ENCODE results near the gene YWHAB.

DNA sequence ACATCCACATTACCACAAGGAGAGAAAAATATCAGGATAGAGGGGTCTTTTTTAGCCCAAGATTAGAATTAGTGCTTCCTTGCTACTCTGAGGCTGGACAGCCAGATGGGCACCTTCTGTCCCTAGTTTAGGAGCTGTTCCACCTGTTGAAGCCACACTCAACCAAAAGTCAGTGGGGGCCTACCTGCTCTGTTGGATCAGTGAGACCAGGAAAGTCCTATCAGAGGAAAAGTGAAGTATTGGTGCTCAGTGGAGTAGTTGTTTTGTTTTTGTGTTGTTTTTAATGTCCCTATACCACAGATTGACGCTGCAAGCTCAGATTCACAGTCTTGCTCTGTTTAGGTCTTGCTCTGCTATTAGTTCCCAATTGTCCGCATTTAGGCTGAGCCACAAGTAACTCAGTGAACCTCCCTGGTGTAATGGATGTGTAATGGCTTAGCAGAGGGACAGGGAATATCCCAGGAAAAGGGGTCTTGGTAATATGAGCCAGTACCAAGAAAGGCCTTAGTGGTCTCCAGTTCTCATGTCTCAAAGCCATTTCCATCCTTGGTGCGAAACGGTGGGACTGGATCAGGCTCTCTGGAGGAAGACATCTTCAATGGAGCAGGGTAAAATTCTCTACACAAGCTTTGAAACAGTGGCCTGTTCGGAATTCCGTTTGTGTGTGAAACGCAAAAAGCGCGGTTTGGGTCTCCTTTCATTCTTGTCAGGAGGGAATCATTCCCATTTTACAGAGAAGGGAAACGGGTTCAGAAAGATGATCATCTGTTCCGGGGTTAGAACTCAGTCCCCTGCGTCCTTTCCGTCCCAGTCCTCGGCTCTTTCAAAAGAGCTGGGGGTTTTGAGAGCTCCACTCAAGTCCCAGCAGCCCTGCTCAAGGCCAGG, 23.7 kb downstream of the YWHAB start:
- TF ChIP-seq, protein P1, sequence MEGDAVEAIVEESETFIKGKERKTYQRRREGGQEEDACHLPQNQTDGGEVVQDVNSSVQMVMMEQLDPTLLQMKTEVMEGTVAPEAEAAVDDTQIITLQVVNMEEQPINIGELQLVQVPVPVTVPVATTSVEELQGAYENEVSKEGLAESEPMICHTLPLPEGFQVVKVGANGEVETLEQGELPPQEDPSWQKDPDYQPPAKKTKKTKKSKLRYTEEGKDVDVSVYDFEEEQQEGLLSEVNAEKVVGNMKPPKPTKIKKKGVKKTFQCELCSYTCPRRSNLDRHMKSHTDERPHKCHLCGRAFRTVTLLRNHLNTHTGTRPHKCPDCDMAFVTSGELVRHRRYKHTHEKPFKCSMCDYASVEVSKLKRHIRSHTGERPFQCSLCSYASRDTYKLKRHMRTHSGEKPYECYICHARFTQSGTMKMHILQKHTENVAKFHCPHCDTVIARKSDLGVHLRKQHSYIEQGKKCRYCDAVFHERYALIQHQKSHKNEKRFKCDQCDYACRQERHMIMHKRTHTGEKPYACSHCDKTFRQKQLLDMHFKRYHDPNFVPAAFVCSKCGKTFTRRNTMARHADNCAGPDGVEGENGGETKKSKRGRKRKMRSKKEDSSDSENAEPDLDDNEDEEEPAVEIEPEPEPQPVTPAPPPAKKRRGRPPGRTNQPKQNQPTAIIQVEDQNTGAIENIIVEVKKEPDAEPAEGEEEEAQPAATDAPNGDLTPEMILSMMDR (conservative IDR thresholded peaks at IDR 0.05; ENCODE audit: low read depth, low read length) = no peak
- TF ChIP-seq POLR2A (IDR thresholded peaks at IDR 0.05; ENCODE audit: low read depth, low read length) (no peak), RFX5 (IDR thresholded peaks at IDR 0.05; ENCODE audit: low read depth, low read length) (no peak), CHD1 (IDR thresholded peaks at IDR 0.05; ENCODE audit: low read depth, low read length) (no peak), ELK1 (IDR thresholded peaks at IDR 0.05; ENCODE audit: borderline replicate concordance, low read depth, low read length) (no peak), RAD21 (IDR thresholded peaks at IDR 0.05; ENCODE audit: low read length) (no peak), MXI1 (IDR thresholded peaks at IDR 0.05; ENCODE audit: borderline replicate concordance, low read depth, low read length) (no peak), BHLHE40 (IDR thresholded peaks at IDR 0.05; ENCODE audit: low read depth, low read length) (no peak), MAZ (IDR thresholded peaks at IDR 0.05; ENCODE audit: borderline replicate concordance, low read depth, low read length) (no peak), SMC3 (IDR thresholded peaks at IDR 0.05; ENCODE audit: low read depth, low read length) (no peak), USF2 (IDR thresholded peaks at IDR 0.05; ENCODE audit: low read depth, low read length) (no peak), RCOR1 (IDR thresholded peaks at IDR 0.05; ENCODE audit: insufficient replicate concordance, low read length) (no peak), FOS (IDR thresholded peaks at IDR 0.05; ENCODE audit: low read depth, low read length) (no peak), CEBPB (IDR thresholded peaks at IDR 0.05; ENCODE audit: low read depth, low read length) (no peak)

Measured in IMR-90 (cell line).